SK-MEL-5 (cell line): ENCODE data around the gene CX3CL1. TPM values are rescaled to one million over a fixed set of nuclear protein-coding genes. Genes with fewer than 3 reads are reported as not detected.

Experiments used
- DNase-seq: peaks from one replicate; pipeline ENCODE4 v3.0.0-alpha.2; 2016; ENCODE audit warnings: low read depth, low spot score
- in situ Hi-C: cut with HindIII; loops from 2 replicates; pipeline ENCODE4 v1.10.0; 2016; ENCODE audit warnings: low sequenced_read_pairs, high pct_unique_total_duplicates, low pct_unique_long_range_greater_than_20kb
- total RNA-seq: library from RNA; depleted of rRNA; stranded (reverse); fragments of >200 nt; shearing (Covaris generic); gene quantifications from 2 replicates; pipeline ENCODE4 v1.2.3, GENCODE V29; 2014

The CX3CL1 gene
- total RNA-seq, 1 experiment from 2014 or later, result 5.0 TPM

DNA sequence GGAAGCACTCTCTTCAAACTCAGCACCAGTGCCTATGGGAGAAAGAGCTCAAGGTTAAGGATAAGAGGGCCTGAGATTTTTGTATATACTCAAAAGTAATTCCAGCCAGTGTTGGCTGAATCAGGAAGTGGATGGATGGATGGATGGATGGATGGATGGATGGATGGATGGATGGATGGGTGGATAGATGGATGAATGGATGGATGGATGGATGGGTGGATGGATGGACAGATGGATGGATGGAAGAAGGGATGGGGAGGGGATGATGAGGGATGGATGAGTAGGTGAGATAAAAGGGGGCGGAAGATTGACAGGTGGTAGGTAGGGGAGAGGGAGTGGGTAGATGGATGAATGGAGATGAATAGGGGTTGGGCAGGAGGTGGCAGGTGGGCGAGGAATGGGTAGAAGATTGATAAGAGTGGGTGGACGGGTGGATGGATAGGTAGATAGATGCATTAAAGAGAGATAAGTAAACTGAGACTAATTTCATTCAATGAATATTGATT is 4.1 kb downstream of the CX3CL1 start:
- no peak for DNase-seq
- in situ Hi-C loops, result no loop called here

DNA sequence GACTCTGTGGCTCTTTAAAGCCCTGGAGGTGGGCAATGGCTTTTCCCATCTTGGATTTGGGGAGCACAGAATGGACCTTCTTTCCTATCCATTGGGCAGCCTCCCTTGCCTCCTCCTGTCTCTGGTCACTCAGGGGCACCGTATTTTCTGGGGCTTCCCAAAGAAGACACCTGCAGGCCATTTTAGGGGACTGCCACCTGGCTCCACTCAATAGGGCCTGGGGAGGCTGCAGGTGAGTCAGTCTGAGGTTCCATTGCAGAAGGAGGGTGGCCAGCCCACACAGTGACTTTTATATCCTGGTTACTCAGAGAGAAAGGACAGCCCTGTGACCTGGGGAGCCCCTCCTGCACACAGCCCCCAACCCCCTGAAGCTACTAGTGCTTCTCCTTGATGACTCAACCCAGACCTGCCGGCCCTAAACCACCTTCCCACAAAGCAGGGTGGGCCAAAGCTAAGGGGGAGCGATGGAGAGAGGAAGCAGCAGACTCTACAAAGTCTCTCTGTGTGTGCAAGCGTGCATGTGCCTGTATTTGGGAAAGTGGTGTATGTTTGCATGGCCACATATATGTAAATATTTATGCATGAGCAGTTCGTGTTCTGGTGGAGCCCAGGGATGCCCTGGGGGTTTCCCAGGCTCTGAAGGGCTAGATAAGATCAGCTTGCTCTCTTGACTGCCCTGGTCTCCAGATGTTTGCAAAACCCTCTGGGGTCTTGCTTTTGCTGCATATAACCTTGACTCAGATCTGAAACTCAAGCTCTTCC is 5.0 kb downstream of the CX3CL1 start:
- DNase-seq, result peak; percentile 28
- in situ Hi-C loops, result no loop called here

DNA sequence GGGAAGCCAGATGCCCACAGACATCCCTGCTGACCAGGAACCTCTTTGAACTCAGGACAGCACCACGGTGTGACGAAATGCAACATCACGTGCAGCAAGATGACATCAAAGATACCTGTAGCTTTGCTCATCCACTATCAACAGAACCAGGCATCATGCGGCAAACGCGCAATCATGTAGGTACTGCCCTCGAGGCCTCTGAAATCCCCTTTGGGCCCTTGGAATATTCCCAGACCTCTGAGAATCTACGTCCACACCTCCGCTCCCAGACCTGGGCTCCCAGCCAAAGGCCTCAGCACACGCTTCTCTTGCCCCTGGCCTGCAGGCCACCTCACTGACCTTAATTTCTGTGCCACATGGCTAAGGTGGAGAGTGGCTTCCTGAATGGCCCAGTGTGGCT is 7.3 kb downstream of the CX3CL1 start:
- in situ Hi-C loops, result no loop called here
- no peak for DNase-seq

DNA sequence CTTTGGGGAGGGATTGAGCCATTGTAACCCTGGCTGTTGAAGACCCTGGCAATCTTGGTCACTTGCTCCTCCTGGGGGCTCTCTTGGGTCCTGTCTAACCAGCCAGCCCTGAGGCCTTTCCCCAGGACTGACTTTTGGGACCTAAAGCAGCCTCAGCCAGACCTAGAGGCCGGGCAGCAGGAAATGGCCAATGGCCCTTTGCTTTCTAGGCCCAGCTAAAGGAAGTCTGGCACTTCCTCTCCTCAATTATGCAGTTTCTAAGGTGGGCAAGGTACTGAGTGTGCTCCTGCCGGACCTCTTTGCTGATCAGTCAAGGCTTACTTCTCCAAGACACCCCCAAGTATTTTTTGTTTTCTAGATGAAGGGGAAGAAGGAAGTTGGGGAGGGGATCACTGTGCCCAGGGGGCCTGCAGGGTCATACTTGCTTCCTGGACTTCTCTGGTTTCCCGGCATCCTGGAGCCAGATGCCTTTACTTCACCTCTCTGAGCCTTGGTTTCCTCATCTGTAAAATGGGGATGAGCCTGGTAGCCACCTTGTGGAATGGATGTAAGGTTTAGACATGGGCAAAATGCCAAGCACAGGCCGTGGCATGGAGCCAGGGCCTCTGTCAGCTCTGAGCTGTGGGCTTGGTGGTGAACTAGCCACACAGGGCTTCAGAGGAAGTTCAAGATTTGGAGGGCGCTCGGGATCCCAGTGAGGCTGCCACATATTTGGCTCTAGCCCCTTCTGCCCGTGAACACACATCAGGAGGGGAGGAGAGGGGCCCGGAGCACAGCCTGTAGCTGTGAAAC is 8.6 kb downstream of the CX3CL1 start:
- in situ Hi-C loops, result no loop called here
- no peak for DNase-seq

DNA sequence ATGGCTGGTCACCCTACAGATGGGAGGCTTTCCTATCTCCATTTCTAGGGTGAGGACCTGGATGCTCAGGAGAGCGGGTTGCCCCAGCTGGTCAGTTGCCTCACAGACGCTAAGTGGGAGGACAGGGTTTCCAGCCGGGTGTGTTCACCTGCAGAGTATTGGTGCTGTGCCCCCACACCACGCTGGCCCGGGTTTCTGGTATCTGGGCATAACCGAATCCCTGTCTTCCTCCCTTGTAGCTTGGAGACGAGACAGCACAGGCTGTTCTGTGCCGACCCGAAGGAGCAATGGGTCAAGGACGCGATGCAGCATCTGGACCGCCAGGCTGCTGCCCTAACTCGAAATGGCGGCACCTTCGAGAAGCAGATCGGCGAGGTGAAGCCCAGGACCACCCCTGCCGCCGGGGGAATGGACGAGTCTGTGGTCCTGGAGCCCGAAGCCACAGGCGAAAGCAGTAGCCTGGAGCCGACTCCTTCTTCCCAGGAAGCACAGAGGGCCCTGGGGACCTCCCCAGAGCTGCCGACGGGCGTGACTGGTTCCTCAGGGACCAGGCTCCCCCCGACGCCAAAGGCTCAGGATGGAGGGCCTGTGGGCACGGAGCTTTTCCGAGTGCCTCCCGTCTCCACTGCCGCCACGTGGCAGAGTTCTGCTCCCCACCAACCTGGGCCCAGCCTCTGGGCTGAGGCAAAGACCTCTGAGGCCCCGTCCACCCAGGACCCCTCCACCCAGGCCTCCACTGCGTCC is 9.7 kb downstream of the CX3CL1 start:
- in situ Hi-C loops, result no loop called here
- DNase-seq, result no peak

DNA sequence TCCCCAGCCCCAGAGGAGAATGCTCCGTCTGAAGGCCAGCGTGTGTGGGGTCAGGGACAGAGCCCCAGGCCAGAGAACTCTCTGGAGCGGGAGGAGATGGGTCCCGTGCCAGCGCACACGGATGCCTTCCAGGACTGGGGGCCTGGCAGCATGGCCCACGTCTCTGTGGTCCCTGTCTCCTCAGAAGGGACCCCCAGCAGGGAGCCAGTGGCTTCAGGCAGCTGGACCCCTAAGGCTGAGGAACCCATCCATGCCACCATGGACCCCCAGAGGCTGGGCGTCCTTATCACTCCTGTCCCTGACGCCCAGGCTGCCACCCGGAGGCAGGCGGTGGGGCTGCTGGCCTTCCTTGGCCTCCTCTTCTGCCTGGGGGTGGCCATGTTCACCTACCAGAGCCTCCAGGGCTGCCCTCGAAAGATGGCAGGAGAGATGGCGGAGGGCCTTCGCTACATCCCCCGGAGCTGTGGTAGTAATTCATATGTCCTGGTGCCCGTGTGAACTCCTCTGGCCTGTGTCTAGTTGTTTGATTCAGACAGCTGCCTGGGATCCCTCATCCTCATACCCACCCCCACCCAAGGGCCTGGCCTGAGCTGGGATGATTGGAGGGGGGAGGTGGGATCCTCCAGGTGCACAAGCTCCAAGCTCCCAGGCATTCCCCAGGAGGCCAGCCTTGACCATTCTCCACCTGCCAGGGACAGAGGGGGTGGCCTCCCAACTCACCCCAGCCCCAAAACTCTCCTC is 10.4 kb downstream of the CX3CL1 start:
- in situ Hi-C loops, result no loop called here
- no peak for DNase-seq

DNA sequence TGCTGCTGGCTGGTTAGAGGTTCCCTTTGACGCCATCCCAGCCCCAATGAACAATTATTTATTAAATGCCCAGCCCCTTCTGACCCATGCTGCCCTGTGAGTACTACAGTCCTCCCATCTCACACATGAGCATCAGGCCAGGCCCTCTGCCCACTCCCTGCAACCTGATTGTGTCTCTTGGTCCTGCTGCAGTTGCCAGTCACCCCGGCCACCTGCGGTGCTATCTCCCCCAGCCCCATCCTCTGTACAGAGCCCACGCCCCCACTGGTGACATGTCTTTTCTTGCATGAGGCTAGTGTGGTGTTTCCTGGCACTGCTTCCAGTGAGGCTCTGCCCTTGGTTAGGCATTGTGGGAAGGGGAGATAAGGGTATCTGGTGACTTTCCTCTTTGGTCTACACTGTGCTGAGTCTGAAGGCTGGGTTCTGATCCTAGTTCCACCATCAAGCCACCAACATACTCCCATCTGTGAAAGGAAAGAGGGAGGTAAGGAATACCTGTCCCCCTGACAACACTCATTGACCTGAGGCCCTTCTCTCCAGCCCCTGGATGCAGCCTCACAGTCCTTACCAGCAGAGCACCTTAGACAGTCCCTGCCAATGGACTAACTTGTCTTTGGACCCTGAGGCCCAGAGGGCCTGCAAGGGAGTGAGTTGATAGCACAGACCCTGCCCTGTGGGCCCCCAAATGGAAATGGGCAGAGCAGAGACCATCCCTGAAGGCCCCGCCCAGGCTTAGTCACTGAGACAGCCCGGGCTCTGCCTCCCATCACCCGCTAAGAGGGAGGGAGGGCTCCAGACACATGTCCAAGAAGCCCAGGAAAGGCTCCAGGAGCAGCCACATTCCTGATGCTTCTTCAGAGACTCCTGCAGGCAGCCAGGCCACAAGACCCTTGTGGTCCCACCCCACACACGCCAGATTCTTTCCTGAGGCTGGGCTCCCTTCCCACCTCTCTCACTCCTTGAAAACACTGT is 11.3 kb downstream of the CX3CL1 start:
- DNase-seq, result no peak
- in situ Hi-C loops, result no loop called here

DNA sequence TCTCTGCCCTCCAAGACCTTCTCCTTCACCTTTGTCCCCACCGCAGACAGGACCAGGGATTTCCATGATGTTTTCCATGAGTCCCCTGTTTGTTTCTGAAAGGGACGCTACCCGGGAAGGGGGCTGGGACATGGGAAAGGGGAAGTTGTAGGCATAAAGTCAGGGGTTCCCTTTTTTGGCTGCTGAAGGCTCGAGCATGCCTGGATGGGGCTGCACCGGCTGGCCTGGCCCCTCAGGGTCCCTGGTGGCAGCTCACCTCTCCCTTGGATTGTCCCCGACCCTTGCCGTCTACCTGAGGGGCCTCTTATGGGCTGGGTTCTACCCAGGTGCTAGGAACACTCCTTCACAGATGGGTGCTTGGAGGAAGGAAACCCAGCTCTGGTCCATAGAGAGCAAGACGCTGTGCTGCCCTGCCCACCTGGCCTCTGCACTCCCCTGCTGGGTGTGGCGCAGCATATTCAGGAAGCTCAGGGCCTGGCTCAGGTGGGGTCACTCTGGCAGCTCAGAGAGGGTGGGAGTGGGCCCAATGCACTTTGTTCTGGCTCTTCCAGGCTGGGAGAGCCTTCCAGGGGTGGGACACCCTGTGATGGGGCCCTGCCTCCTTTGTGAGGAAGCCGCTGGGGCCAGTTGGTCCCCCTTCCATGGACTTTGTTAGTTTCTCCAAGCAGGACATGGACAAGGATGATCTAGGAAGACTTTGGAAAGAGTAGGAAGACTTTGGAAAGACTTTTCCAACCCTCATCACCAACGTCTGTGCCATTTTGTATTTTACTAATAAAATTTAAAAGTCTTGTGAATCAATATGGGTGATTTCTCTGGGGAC is 12.2 kb downstream of the CX3CL1 start:
- in situ Hi-C loops, result no loop called here
- no peak for DNase-seq

DNA sequence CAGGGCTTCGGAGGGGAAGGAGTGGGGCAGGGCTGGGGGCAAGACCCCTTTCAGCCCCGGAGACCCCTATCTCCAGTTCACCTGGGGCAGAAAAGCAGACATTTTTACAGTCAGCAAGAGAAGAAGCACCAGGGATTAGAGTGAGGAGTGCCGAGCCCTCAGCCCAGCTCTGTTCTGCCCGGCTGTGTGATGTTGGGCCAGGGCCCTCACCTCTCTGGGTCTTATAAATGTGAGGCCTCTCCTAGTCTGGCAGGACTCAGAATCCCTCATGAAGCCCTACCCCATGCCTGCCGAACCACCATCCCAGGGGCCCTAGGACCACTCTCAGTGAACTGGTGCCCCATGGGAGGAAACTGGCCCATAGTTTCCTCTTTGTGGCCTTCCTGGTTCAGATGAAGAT is 12.8 kb downstream of the CX3CL1 start:
- in situ Hi-C loops, result no loop called here
- no peak for DNase-seq

DNA sequence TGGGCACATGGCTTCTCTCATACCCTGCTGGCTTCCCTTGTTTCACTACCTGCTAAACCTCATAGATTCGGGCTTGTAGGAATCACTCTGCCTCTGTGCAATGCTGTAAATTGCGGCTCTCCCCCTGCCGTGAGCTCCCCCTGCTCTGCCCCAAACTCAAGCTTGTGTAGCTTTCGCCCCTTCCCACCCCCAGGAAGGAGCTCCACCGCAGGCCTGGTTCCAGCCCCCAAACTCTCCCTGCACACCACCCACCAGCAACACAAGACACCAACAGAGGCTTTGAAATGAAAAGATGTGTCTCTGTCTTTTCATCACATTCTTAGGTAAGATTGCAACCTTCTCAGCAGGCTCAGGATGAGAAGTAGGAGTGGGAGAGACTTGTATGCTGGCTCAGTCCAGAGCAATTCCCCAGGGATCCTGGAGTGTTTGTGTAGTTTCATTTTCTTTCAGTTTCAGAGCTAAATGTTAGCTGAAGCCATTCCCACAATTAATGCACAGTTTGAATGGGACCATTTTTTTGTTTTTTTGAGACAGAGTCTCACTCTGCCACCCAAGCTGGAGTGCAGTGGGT is 14.2 kb downstream of the CX3CL1 start:
- in situ Hi-C loops, result no loop called here
- peak; percentile 58 for DNase-seq

DNA sequence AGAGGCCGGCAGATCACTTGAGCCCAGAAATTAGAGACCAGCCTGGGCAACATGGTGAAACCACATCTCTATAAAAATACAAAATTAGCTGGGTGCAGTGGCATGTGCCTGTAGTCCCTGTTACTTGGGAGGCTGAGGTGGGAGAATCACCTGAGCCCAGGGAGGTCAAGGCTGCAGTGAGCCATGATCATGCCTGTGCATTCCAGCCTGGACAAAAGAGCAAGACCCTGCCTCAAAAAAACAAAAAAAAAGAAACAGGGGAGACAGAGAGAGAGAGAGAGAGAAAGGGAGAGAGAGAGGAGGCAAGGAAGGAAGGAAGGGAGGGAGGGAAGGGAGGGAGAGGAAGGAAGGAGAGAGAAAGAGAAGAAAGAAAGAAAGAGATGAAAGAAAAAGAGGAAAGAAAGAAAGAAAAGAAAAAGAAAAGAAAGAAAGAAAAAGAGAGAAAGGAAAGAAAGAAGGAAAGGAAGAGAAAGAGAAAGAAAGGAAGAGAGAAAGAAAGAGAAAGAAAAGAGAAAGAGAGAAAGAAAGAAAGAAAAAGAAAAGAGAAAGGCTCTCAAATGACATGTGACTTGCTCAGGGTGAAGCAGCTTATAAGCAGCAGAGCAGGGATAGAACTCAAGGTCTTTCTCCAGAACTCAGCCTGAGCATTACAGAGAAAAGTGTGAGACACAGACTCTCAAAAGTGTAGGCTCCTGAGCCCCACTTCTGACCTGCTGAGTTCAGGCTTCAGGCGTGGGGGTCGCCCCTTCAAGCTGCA is 15.5 kb downstream of the CX3CL1 start:
- no peak for DNase-seq
- in situ Hi-C loops, result no loop called here

DNA sequence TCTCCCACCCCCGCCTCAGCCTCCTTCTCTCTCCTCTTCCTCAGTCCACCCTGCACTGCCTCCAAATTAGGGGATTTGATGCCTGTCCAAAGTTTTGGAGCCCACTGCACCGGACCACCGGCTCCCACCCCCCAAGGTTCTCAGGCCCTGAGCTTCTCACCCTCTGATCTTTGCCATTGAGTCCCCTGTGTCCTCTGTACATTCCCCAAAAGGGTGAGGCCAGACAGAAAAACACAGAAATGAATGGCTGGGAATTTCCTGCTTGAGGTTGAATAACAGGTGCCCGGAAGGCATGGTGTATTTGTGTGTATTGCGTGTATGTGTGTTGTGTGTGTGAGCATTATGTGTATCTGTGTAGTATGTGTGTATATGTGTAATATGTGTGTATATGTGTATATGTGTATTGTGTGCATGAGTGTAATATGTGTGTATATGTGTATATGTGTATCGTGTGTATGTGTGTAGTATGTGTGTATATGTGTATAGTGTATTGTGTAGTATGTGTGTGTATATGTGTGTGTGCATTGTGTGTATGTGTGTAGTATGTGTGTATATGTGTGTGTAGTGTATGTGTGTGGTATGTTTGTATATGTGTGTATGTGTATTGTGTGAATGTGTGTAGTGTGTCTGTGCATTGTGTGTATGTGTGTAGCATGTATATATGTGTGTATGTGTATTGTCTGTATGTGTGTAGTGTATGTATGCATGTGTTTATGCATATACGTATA is 16.2 kb downstream of the CX3CL1 start:
- in situ Hi-C loops, result no loop called here
- DNase-seq, result no peak

DNA sequence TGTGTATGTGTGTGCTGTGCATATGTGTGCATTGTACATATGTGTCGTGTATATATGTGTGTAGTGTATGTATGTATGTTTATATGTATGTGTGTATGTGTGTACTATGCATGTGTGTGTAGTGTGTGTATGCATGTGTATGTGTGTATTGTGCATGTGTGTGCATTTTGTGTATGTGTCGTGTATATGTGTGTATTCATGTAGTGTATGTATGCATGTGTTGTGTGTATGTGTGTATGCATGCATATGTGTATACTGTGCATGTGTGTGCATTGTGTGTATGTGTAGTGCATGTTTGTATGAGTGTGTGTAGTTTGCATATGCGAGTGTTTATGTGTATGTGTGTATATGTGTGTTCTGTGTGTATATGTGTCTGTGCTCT is 16.8 kb downstream of the CX3CL1 start:
- in situ Hi-C loops, result no loop called here
- DNase-seq, result no peak

DNA sequence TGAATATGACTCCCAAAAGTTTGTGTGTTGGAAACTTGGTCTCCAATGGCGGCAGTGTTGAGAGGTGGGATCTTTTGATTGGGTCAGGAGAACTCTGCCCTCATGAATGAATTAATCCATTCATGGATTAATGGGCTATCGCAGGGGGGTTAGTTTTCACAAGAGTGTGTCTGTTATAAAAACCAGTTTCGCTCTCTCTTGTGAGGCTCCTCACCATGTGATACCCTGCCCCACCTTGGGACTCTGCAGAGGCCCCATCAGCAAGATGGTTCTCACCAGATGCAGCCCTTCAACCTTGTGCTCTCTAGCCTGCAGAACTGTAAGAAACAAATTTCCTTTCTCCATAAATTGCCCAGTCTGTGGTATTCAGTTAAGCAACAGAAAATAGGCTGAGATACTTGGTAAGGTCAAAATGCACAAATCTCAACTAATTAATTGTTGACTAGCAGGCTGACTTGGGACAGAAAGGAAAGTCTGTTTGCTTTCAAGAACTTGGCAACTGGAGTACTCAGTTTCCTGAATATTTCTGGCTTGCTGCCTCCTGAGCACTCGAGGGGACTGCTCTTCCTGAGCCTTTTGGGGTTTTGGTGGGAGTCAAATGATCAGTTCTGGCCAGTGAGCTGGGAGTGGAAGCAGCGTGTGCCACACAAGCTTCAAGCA is 18.5 kb downstream of the CX3CL1 start:
- in situ Hi-C loops, result no loop called here

More for the DNA sequence above, 18.5 kb downstream of the CX3CL1 start:
- peak; percentile 93 for DNase-seq
